Lower leg skin (tissue), 4 donors: ENCODE measurements around the gene RBM4. TPM values are rescaled to one million over a fixed set of nuclear protein-coding genes. Genes with fewer than 3 reads are reported as not detected.

ENCODE experiments used
- DNase-seq, 2 donors: peaks; one replicate each; pipeline ENCODE4 v3.0.0-alpha.2; 2019; ENCODE audit warnings: low spot score in 2 of 2
- H3K4me3 ChIP-seq: fragments of 200-600 bp; sonication (generic); 2 replicates; pipeline ENCODE4 v1.5.1; 2017; ENCODE audit warnings: mild to moderate bottlenecking, low read depth; ENCODE audit not compliant: poor library complexity, severe bottlenecking
- CTCF ChIP-seq, 3 donors: fragments of 450-650 bp; IDR thresholded peaks; one replicate each; pipeline ENCODE4 v1.5.1; 2016; ENCODE audit warnings: antibody characterized with exemption in 3 of 3, mild to moderate bottlenecking in 3 of 3, moderate library complexity in 2 of 3
- POLR2A ChIP-seq, 2 donors: fragments of 450-650 bp; IDR thresholded peaks; one replicate each; pipeline ENCODE4 v1.6.1; 2016 to 2017; ENCODE audit warnings: antibody characterized with exemption in 2 of 2, mild to moderate bottlenecking in 1 of 2, moderate library complexity in 1 of 2
- WGBS, 2 donors: methylation state at CpG; one replicate each; pipeline ENCODE4 v1.1.5; 2018; 5-methylcytosine and 5-hydroxymethylcytosine counted together
- intact Hi-C: fragments of 100-400 bp; cut with DNase I; formaldehyde crosslinking; loops from one replicate; pipeline ENCODE4 v1.15.0; 2023; ENCODE audit warnings: low total_unique reads
- total RNA-seq, 4 donors: library from RNA; depleted of rRNA; stranded (reverse); fragments of >200 nt; gene quantifications; one replicate each; pipeline ENCODE4 v1.1.0, GENCODE V29; 2016

Gene RBM4
- total RNA-seq, 4 donors from 2014 or later, result 59.2 to 96.6 (median 76.0) TPM

GRCh38 chr11:66687831-66688281 is 49.4 kb downstream of the RBM4 start:
- intact Hi-C loops, result no loop called here
- TF ChIP-seq CTCF (IDR thresholded peaks at IDR 0.05) (no peak), POLR2A (IDR thresholded peaks at IDR 0.05) (no peak)
- no peak overlapping the region for H3K4me3 ChIP-seq
- 54 to 69% methylated on average over 13 of the region's 13 CpGs for WGBS, 2 donors
- no peak for DNase-seq

- H3K4me3 ChIP-seq, result no peak overlapping the region
- no peak for DNase-seq
- intact Hi-C loops, result no loop called here
- 86 to 88% methylated on average over 28 of the region's 28 CpGs for WGBS, 2 donors
- TF ChIP-seq CTCF (IDR thresholded peaks at IDR 0.05), result no peak
- no peak for TF ChIP-seq POLR2A (IDR thresholded peaks at IDR 0.05)
Measured at GRCh38 chr11:66688561-66689534, 50.3 kb downstream of the RBM4 start.

- 91 to 93% methylated on average over 26 to 32 of the region's 32 CpGs for WGBS, 2 donors
- no peak for TF ChIP-seq POLR2A (IDR thresholded peaks at IDR 0.05)
- no peak for TF ChIP-seq CTCF (IDR thresholded peaks at IDR 0.05)
- intact Hi-C loops, result loop anchor here (5.0 kb wide), 1 partner anchor 147 kb away; no protein-coding TSS in a partner anchor
- DNase-seq, result no peak
- H3K4me3 ChIP-seq, result no peak overlapping the region
Measured at GRCh38 chr11:66689661-66690590, 51.4 kb downstream of the RBM4 start.

- 91 to 96% methylated on average over 23 to 30 of the region's 38 CpGs for WGBS, 2 donors
- no peak overlapping the region for H3K4me3 ChIP-seq
- no peak for DNase-seq
- intact Hi-C loops, result loop anchor here (5.0 kb wide), 1 partner anchor 146 kb away; no protein-coding TSS in a partner anchor
- TF ChIP-seq CTCF (IDR thresholded peaks at IDR 0.05) (no peak), POLR2A (IDR thresholded peaks at IDR 0.05) (no peak)
Measured at GRCh38 chr11:66691311-66691980, 52.9 kb downstream of the RBM4 start.

- no peak overlapping the region for H3K4me3 ChIP-seq
- intact Hi-C loops, result loop anchor here (5.0 kb wide), 1 partner anchor 145 kb away; no protein-coding TSS in a partner anchor
- DNase-seq, result no peak
- WGBS, 2 donors, result 91 to 93% methylated on average over 18 of the region's 18 CpGs
- TF ChIP-seq POLR2A (IDR thresholded peaks at IDR 0.05) (no peak), CTCF (IDR thresholded peaks at IDR 0.05) (no peak)
Measured at GRCh38 chr11:66692446-66692845, 53.9 kb downstream of the RBM4 start.
